Measurements from ENCODE around the gene GLRB.

DNA sequence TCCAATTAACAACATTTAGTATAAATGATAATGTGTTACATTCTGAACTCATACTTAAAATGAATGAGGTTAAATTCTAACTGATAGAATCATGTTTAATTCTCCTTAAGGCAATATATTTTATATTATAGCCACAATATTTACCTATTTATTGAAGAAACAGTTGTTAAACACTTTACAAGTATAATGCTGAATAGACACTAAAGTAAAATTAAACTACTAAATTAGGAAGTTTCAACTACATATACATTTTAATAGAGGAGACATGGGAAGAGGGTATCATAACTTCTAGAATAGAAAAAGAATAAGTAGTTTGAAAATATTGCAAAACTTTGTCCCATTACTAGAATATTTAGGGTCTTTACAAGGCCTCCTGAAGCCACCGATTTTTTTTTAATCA is 108.3 kb downstream of the GLRB start:
- TF ChIP-seq, protein P1, sequence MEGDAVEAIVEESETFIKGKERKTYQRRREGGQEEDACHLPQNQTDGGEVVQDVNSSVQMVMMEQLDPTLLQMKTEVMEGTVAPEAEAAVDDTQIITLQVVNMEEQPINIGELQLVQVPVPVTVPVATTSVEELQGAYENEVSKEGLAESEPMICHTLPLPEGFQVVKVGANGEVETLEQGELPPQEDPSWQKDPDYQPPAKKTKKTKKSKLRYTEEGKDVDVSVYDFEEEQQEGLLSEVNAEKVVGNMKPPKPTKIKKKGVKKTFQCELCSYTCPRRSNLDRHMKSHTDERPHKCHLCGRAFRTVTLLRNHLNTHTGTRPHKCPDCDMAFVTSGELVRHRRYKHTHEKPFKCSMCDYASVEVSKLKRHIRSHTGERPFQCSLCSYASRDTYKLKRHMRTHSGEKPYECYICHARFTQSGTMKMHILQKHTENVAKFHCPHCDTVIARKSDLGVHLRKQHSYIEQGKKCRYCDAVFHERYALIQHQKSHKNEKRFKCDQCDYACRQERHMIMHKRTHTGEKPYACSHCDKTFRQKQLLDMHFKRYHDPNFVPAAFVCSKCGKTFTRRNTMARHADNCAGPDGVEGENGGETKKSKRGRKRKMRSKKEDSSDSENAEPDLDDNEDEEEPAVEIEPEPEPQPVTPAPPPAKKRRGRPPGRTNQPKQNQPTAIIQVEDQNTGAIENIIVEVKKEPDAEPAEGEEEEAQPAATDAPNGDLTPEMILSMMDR (IDR thresholded peaks at IDR 0.05; ENCODE audit: insufficient read depth, low read length, poor library complexity, severe bottlenecking), result no peak
- TF ChIP-seq EZH2phosphoT487 (conservative IDR thresholded peaks at IDR 0.05; ENCODE audit: low read length), result no peak
